Measurements from ENCODE around the gene URB1.

GRCh38 chr21:32412162-32413014 lies 19.6 kb upstream of the URB1 start, which contains the start of gene EVA1C:
- peak in 1 of 2 donors; percentile 33 for TF ChIP-seq POLR2A (IDR thresholded peaks at IDR 0.05)
- TF ChIP-seq CTCF (IDR thresholded peaks at IDR 0.05): peak in 8 of 12 donors; percentile 9 to 51 (median 28)

Data from heart left ventricle (tissue), 13 donors.